Suprapubic skin (tissue), 4 donors: ENCODE measurements around the gene HERC5. TPM values are rescaled to one million over a fixed set of nuclear protein-coding genes. Genes with fewer than 3 reads are reported as not detected.
"Not testable (repeated sequence)": the region's sequence is repeated elsewhere in the genome, so short reads cannot be mapped to it uniquely, and the experiment has no call there.

Experiments
- DNase-seq, 2 donors: peaks; one replicate each; pipeline ENCODE4 v3.0.0-alpha.2; 2019; ENCODE audit warnings: low spot score in 2 of 2
- H3K27ac ChIP-seq: fragments of 200-600 bp; sonication (generic); one replicate; pipeline ENCODE4 v1.5.1; 2019
- H3K27me3 ChIP-seq: fragments of 200-600 bp; sonication (generic); one replicate; pipeline ENCODE4 v1.5.1; 2019
- H3K36me3 ChIP-seq: fragments of 200-600 bp; sonication (generic); one replicate; pipeline ENCODE4 v1.5.1; 2019
- H3K4me1 ChIP-seq: fragments of 200-600 bp; sonication (generic); one replicate; pipeline ENCODE4 v1.5.1; 2019
- H3K4me3 ChIP-seq: fragments of 200-600 bp; sonication (generic); one replicate; pipeline ENCODE4 v1.5.1; 2019; ENCODE audit warnings: mild to moderate bottlenecking
- H3K9me3 ChIP-seq: fragments of 200-600 bp; sonication (generic); one replicate; pipeline ENCODE4 v1.5.1; 2019
- CTCF ChIP-seq, 2 donors: fragments of 200-600 bp in 1 of 2; fragments of 450-650 bp in 1 of 2; sonication (generic) in 1 of 2; IDR thresholded peaks; one replicate each; pipeline ENCODE4 v1.5.1; 2016 to 2019; ENCODE audit warnings: antibody characterized with exemption in 2 of 2, mild to moderate bottlenecking in 1 of 2, moderate library complexity in 1 of 2
- EP300 ChIP-seq: sonication (generic); formaldehyde crosslinking; IDR thresholded peaks from one replicate; pipeline ENCODE4 v1.6.1; 2017; ENCODE audit warnings: antibody characterized with exemption
- POLR2A ChIP-seq, 2 donors: fragments of 450-650 bp; IDR thresholded peaks; one replicate each; pipeline ENCODE4 v1.6.1; 2017; ENCODE audit warnings: antibody characterized with exemption in 2 of 2, mild to moderate bottlenecking in 2 of 2, moderate library complexity in 2 of 2
- POLR2AphosphoS5 ChIP-seq, 3 donors: sonication (generic); formaldehyde crosslinking; IDR thresholded peaks; one replicate each; pipeline ENCODE4 v1.6.1; 2017; ENCODE audit warnings: antibody characterized with exemption in 3 of 3
- WGBS: methylation state at CpG from one replicate; pipeline ENCODE4 v1.1.5; 2018; 5-methylcytosine and 5-hydroxymethylcytosine counted together
- total RNA-seq, 4 donors: library from RNA; depleted of rRNA; stranded (reverse); fragments of >200 nt; gene quantifications; one replicate each; pipeline ENCODE4 v1.1.0, GENCODE V29; 2016

Gene HERC5
- total RNA-seq, 4 donors from 2014 or later: 1.1 to 2.8 (median 1.8) TPM

GRCh38 chr4:88535090-88535755 lies 78.3 kb downstream of the HERC5 start:
- H3K27ac ChIP-seq: no peak overlapping the region
- H3K4me1 ChIP-seq: peaks cover 12% of the 10 kb centered on the region
- H3K9me3 ChIP-seq: no peaks in the 10 kb centered on the region
- no peak for DNase-seq
- TF ChIP-seq POLR2A (IDR thresholded peaks at IDR 0.05) (no peak), CTCF (IDR thresholded peaks at IDR 0.05) (no peak), EP300 (no peak), POLR2AphosphoS5 (IDR thresholded peaks at IDR 0.05) (no peak)
- no peaks in the 10 kb centered on the region for H3K36me3 ChIP-seq
- 85% methylated on average over 2 of the region's 2 CpGs for WGBS
- H3K27me3 ChIP-seq: no peaks in the 10 kb centered on the region
- no peak overlapping the region for H3K4me3 ChIP-seq

- Histone ChIP-seq H3K36me3 (no peaks in the 10 kb centered on the region), H3K27me3 (no peaks in the 10 kb centered on the region), H3K4me1 (peaks cover 8% of the 10 kb centered on the region), H3K9me3 (no peaks in the 10 kb centered on the region), H3K27ac (no peak overlapping the region), H3K4me3 (no peak overlapping the region)
- no peak for DNase-seq
- no peak for TF ChIP-seq POLR2AphosphoS5 (IDR thresholded peaks at IDR 0.05)
- TF ChIP-seq POLR2A (IDR thresholded peaks at IDR 0.05): no peak
- no peak for TF ChIP-seq CTCF (IDR thresholded peaks at IDR 0.05)
- no peak for TF ChIP-seq EP300
- WGBS: 83% methylated on average over 1 of the region's 1 CpG
These were observed 80.8 kb downstream of the HERC5 start for GRCh38 chr4:88537709-88538108.

GRCh38 chr4:88539322-88540068 lies 82.6 kb downstream of the HERC5 start:
- H3K4me3 ChIP-seq, H3K9me3 ChIP-seq, H3K36me3 ChIP-seq, H3K27ac ChIP-seq, H3K4me1 ChIP-seq, H3K27me3 ChIP-seq: not testable (repeated sequence)
- TF ChIP-seq CTCF (IDR thresholded peaks at IDR 0.05): peak; percentile 4 to 54
- WGBS: 28% methylated on average over 9 of the region's 9 CpGs
- DNase-seq: peak in 1 of 2 donors; percentile 69

GRCh38 chr4:88549815-88550214 lies 92.9 kb downstream of the HERC5 start:
- H3K27me3 ChIP-seq: no peaks in the 10 kb centered on the region

More at GRCh38 chr4:88549815-88550214, 92.9 kb downstream of the HERC5 start:
- WGBS: 94% methylated on average over 7 of the region's 7 CpGs
- TF ChIP-seq EP300 (no peak), POLR2A (IDR thresholded peaks at IDR 0.05) (no peak), CTCF (IDR thresholded peaks at IDR 0.05) (no peak), POLR2AphosphoS5 (IDR thresholded peaks at IDR 0.05) (no peak)
- Histone ChIP-seq H3K4me3 (no peak overlapping the region), H3K27ac (no peak overlapping the region), H3K9me3 (no peaks in the 10 kb centered on the region), H3K4me1 (no peaks in the 10 kb centered on the region), H3K36me3 (no peaks in the 10 kb centered on the region)
- no peak for DNase-seq

Other genes with a start within 250 kb of the HERC5 start
- 10 to 100 TPM in 1 of 4 donors, 1 to 10 TPM in 3; 7.8 to 10.5 (median 9.2) TPM for gene PPM1K, start 172.6 kb upstream of the HERC5 start, total RNA-seq
- gene HERC6, start 78.3 kb upstream of the HERC5 start, total RNA-seq: 1 to 10 TPM; 2.7 to 7.9 (median 3.1) TPM
- 10 to 100 TPM; 52.0 to 88.9 (median 82.2) TPM for gene PYURF, start 66.7 kb downstream of the HERC5 start, total RNA-seq
- 100 to 1,000 TPM in 1 of 4 donors, 10 to 100 TPM in 3; 41.6 to 110 (median 48.0) TPM for gene HERC3, start 135.4 kb downstream of the HERC5 start, total RNA-seq
- 1 to 10 TPM; 1.1 to 2.4 (median 2.0) TPM for gene NAP1L5, start 240.7 kb downstream of the HERC5 start, total RNA-seq